GM12892 (cell line): Measurements from ENCODE around the gene LAMP5.

Experiments
- DNase-seq: peaks from one replicate; pipeline ENCODE4 v3.0.0; 2011; ENCODE audit not compliant: insufficient read length
- FAIRE-seq: peaks from 2 replicates; lab custom pipeline; 2011; peaks lifted over from hg19 to GRCh38; lab: Jason Lieb, UNC
- POLR2A ChIP-seq: IDR thresholded peaks from 2 replicates; pipeline ENCODE4 v1.6.1; 2011; ENCODE audit warnings: low read depth, low read length, control low read depth
- POLR2AphosphoS5 ChIP-seq: IDR thresholded peaks from 2 replicates; pipeline ENCODE4 v1.6.1; 2011; ENCODE audit warnings: low read depth, low read length, control low read depth
- TAF1 ChIP-seq: IDR thresholded peaks from 2 replicates; pipeline ENCODE4 v1.6.1; 2011; ENCODE audit warnings: low read depth, mild to moderate bottlenecking, control low read depth, low read length, borderline replicate concordance

The LAMP5 gene

GRCh38 chr20:9577397-9577796, 63.0 kb downstream of the LAMP5 start:
- no peak for FAIRE-seq
- TF ChIP-seq POLR2AphosphoS5 (no peak), POLR2A (no peak), TAF1 (no peak)
- no peak for DNase-seq

GRCh38 chr20:9578594-9578993, 64.2 kb downstream of the LAMP5 start:
- FAIRE-seq = no peak
- TF ChIP-seq POLR2A = no peak
- no peak for TF ChIP-seq TAF1
- no peak for TF ChIP-seq POLR2AphosphoS5
- no peak for DNase-seq
